GM23338 (cell line): ENCODE measurements around the gene CD22. TPM values are rescaled to one million over a fixed set of nuclear protein-coding genes. Genes with fewer than 3 reads are reported as not detected.

Experiments
- ATAC-seq: fragments of 200-7000 bp; cut with Tn5 transposase; 3 replicates; pipeline ENCODE4 v1.9.1; 2020
- DNase-seq: peaks from one replicate; pipeline ENCODE4 v3.0.0-alpha.2; 2015; ENCODE audit warnings: low spot score
- H2AFZ ChIP-seq: fragments of 200-600 bp; sonication (generic); 2 replicates; pipeline ENCODE4 v1.8.0; 2016; ENCODE audit warnings: antibody characterized with exemption, mild to moderate bottlenecking, moderate library complexity
- H3F3A ChIP-seq: fragments of 200-600 bp; sonication (generic); replicated peaks from 2 replicates; pipeline ENCODE4 v1.8.0; 2017; ENCODE audit warnings: antibody characterized with exemption, mixed run types, low read depth
- H3K27ac ChIP-seq: fragments of 200-600 bp; sonication (generic); 2 replicates; pipeline ENCODE4 v1.6.1; 2016; ENCODE audit warnings: low read depth
- H3K27me3 ChIP-seq: fragments of 200-600 bp; sonication (generic); 2 replicates; pipeline ENCODE4 v1.8.0; 2016; ENCODE audit warnings: mild to moderate bottlenecking, mixed run types, moderate library complexity; ENCODE audit not compliant: insufficient read depth
- H3K36me3 ChIP-seq: fragments of 200-600 bp; sonication (generic); 2 replicates; pipeline ENCODE4 v1.8.0; 2016; ENCODE audit warnings: mild to moderate bottlenecking; ENCODE audit not compliant: insufficient read depth
- H3K4me1 ChIP-seq: fragments of 200-600 bp; sonication (generic); 2 replicates; pipeline ENCODE4 v1.8.0; 2016; ENCODE audit warnings: mild to moderate bottlenecking, moderate library complexity; ENCODE audit not compliant: insufficient read depth
- H3K4me2 ChIP-seq: fragments of 200-600 bp; sonication (generic); 2 replicates; pipeline ENCODE4 v1.7.1; 2017; ENCODE audit warnings: mixed run types
- H3K4me3 ChIP-seq: fragments of 200-600 bp; sonication (generic); 2 replicates; pipeline ENCODE4 v1.6.1; 2016; ENCODE audit warnings: mixed run types
- H3K79me2 ChIP-seq: fragments of 200-600 bp; sonication (generic); replicated peaks from 2 replicates; pipeline ENCODE4 v1.8.0; 2017; ENCODE audit warnings: mild to moderate bottlenecking; ENCODE audit not compliant: insufficient read depth
- H3K9me2 ChIP-seq: fragments of 200-600 bp; sonication (generic); 2 replicates; pipeline ENCODE4 v1.8.0; 2017; ENCODE audit not compliant: insufficient read depth
- H4K20me1 ChIP-seq: fragments of 200-600 bp; sonication (generic); replicated peaks from 2 replicates; pipeline ENCODE4 v1.8.0; 2017; ENCODE audit warnings: mild to moderate bottlenecking; ENCODE audit not compliant: insufficient read depth
- H3K27ac Mint-ChIP-seq: 2 replicates; pipeline ENCODE4 v1.8.0; 2020; ENCODE audit warnings: inconsistent platforms, mild to moderate bottlenecking, moderate library complexity, mixed read lengths
- H3K27me3 Mint-ChIP-seq: 3 replicates; pipeline ENCODE4 v1.8.0; 2022; ENCODE audit warnings: low read depth, mild to moderate bottlenecking, moderate library complexity, mixed read lengths, inconsistent platforms; ENCODE audit not compliant: insufficient read depth, poor library complexity
- H3K36me3 Mint-ChIP-seq: 3 replicates; pipeline ENCODE4 v1.8.0; 2021; ENCODE audit warnings: low read depth, mild to moderate bottlenecking, inconsistent platforms, moderate library complexity, mixed read lengths
- H3K4me1 Mint-ChIP-seq: 3 replicates; pipeline ENCODE4 v1.8.0; 2020; ENCODE audit warnings: mild to moderate bottlenecking, inconsistent platforms, mixed read lengths
- H3K4me3 Mint-ChIP-seq: 3 replicates; pipeline ENCODE4 v1.8.0; 2021; ENCODE audit warnings: moderate library complexity, mild to moderate bottlenecking, inconsistent platforms, mixed read lengths
- H3K9me3 Mint-ChIP-seq: 3 replicates; pipeline ENCODE4 v1.8.0; 2020; ENCODE audit warnings: moderate library complexity, mild to moderate bottlenecking, inconsistent platforms, mixed read lengths
- CTCF ChIP-seq, 2 experiments: fragments of 200-600 bp in 1 of 2; sonication (generic) in 1 of 2; conservative IDR thresholded peaks; 2 replicates each; pipeline versions ENCODE4 v1.5.1 to v1.6.1; 2016 to 2017; ENCODE audit warnings: antibody characterized with exemption in 2 of 2, low read depth in 2 of 2, mild to moderate bottlenecking in 2 of 2, moderate library complexity in 1 of 2
- EZH2 ChIP-seq: fragments of 200-600 bp; sonication (generic); IDR thresholded peaks from one replicate; pipeline ENCODE4 v1.8.0; 2017; ENCODE audit warnings: antibody characterized with exemption, mild to moderate bottlenecking, low read depth; ENCODE audit not compliant: unreplicated experiment
- JUNB ChIP-seq: IDR thresholded peaks from one replicate; pipeline ENCODE4 v1.6.1; 2016; ENCODE audit warnings: antibody characterized with exemption; ENCODE audit not compliant: unreplicated experiment
- POLR2AphosphoS5 ChIP-seq: IDR thresholded peaks from 2 replicates; pipeline ENCODE4 v1.6.1; 2016; ENCODE audit warnings: antibody characterized with exemption, low read depth
- polyA plus RNA-seq: library from polyadenylated mRNA; unstranded; fragments of >200 nt; fragmentation: Nextera tagmentation; extraction: Ambion mirVana; gene quantifications from 2 replicates; pipeline ENCODE4 v1.2.1, GENCODE V29; 2016
- total RNA-seq: library from RNA; depleted of rRNA; stranded (reverse); fragments of >200 nt; shearing (Covaris generic); gene quantifications from 2 replicates; pipeline ENCODE4 v1.2.3, GENCODE V29; 2014
- TF ChIP-seq, protein P1 (sequence below): fragments of 250-450 bp; sonication (Bioruptor Pico); IDR thresholded peaks from 2 replicates; pipeline ENCODE4 v1.5.0; 2020; ENCODE audit warnings: mild to moderate bottlenecking, moderate library complexity

Gene CD22
- total and polyA plus RNA-seq, 2 experiments from 2014 or later: 0.10 to 0.32 TPM

DNA sequence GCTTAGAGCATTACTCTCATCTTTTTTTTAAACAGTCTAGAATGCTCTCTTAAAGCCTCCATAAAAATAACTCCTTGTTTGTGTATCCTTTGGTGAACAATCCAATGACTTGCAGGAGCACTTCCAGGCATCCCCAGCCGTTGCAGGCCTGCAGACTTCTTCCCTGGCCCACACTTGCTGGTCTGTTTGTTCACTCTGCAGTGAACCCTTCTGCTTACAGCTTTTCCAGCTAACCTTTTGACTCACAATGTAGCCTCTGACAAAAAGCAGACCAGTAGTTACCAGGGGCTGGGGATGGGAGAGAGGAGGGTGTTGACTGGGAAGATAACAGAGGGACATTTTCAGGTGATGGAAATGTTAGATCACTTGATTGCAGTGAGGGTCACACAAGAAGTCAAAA, 51.0 kb downstream of the CD22 start:
- DNase-seq (no peak), ATAC-seq (no peak)
- Mint-ChIP-seq H3K36me3 (peaks cover 6% of the 10 kb centered on the region; the same call in 2 of the 3 replicates), H3K9me3 (peaks cover 49% of the 10 kb centered on the region), H3K27ac (no peak overlapping the region), H3K4me1 (peaks cover 10% of the 10 kb centered on the region), H3K27me3 (peaks cover 10% of the 10 kb centered on the region), H3K4me3 (no peak overlapping the region)
- TF ChIP-seq POLR2AphosphoS5 (no peak), JUNB (no peak), EZH2 (no peak), CTCF (conservative IDR thresholded peaks at IDR 0.05; ENCODE audit: low read depth in 2 of 2) (no peak)
- TF ChIP-seq, protein P1, sequence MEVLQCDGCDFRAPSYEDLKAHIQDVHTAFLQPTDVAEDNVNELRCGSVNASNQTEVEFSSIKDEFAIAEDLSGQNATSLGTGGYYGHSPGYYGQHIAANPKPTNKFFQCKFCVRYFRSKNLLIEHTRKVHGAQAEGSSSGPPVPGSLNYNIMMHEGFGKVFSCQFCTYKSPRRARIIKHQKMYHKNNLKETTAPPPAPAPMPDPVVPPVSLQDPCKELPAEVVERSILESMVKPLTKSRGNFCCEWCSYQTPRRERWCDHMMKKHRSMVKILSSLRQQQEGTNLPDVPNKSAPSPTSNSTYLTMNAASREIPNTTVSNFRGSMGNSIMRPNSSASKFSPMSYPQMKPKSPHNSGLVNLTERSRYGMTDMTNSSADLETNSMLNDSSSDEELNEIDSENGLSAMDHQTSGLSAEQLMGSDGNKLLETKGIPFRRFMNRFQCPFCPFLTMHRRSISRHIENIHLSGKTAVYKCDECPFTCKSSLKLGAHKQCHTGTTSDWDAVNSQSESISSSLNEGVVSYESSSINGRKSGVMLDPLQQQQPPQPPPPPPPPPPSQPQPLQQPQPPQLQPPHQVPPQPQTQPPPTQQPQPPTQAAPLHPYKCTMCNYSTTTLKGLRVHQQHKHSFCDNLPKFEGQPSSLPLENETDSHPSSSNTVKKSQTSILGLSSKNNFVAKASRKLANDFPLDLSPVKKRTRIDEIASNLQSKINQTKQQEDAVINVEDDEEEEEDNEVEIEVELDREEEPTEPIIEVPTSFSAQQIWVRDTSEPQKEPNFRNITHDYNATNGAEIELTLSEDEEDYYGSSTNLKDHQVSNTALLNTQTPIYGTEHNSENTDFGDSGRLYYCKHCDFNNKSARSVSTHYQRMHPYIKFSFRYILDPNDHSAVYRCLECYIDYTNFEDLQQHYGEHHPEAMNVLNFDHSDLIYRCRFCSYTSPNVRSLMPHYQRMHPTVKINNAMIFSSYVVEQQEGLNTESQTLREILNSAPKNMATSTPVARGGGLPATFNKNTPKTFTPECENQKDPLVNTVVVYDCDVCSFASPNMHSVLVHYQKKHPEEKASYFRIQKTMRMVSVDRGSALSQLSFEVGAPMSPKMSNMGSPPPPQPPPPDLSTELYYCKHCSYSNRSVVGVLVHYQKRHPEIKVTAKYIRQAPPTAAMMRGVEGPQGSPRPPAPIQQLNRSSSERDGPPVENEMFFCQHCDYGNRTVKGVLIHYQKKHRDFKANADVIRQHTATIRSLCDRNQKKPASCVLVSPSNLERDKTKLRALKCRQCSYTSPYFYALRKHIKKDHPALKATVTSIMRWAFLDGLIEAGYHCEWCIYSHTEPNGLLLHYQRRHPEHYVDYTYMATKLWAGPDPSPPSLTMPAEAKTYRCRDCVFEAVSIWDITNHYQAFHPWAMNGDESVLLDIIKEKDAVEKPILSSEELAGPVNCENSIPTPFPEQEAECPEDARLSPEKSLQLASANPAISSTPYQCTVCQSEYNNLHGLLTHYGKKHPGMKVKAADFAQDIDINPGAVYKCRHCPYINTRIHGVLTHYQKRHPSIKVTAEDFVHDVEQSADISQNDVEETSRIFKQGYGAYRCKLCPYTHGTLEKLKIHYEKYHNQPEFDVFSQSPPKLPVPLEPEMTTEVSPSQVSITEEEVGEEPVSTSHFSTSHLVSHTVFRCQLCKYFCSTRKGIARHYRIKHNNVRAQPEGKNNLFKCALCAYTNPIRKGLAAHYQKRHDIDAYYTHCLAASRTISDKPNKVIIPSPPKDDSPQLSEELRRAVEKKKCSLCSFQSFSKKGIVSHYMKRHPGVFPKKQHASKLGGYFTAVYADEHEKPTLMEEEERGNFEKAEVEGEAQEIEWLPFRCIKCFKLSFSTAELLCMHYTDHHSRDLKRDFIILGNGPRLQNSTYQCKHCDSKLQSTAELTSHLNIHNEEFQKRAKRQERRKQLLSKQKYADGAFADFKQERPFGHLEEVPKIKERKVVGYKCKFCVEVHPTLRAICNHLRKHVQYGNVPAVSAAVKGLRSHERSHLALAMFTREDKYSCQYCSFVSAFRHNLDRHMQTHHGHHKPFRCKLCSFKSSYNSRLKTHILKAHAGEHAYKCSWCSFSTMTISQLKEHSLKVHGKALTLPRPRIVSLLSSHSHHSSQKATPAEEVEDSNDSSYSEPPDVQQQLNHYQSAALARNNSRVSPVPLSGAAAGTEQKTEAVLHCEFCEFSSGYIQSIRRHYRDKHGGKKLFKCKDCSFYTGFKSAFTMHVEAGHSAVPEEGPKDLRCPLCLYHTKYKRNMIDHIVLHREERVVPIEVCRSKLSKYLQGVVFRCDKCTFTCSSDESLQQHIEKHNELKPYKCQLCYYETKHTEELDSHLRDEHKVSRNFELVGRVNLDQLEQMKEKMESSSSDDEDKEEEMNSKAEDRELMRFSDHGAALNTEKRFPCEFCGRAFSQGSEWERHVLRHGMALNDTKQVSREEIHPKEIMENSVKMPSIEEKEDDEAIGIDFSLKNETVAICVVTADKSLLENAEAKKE (CRISPR knock-in tag): no peak
- Histone ChIP-seq H4K20me1 (no peaks in the 10 kb centered on the region), H3K27ac (no peak overlapping the region), H3K9me2 (no peaks in the 10 kb centered on the region; the same call in 1 of the 2 replicates), H2AFZ (no peak overlapping the region), H3K79me2 (no peaks in the 10 kb centered on the region), H3K36me3 (no peaks in the 10 kb centered on the region), H3F3A (no peaks in the 10 kb centered on the region), H3K27me3 (no peaks in the 10 kb centered on the region), H3K4me2 (no peak overlapping the region), H3K4me1 (peaks cover 6% of the 10 kb centered on the region), H3K4me3 (no peak overlapping the region)
